Astrocyte (in vitro differentiated cells and primary cell): ENCODE measurements around the gene SLC7A9. TPM values are rescaled to one million over a fixed set of nuclear protein-coding genes. Genes with fewer than 3 reads are reported as not detected.

Experiments used
- DNase-seq: peaks from one replicate; pipeline ENCODE4 v3.0.0-alpha.2; 2010; ENCODE audit warnings: low read depth
- FAIRE-seq: peaks from 2 replicates; lab custom pipeline; 2011; peaks lifted over from hg19 to GRCh38; lab: Jason Lieb, UNC
- H2AFZ ChIP-seq: 2 replicates; pipeline ENCODE4 v1.6.0; 2012; ENCODE audit warnings: low read depth, low read length, inconsistent platforms
- H3K27ac ChIP-seq: 2 replicates; pipeline ENCODE4 v1.5.1; 2011; ENCODE audit warnings: low read depth, low read length, inconsistent platforms
- H3K27me3 ChIP-seq: 2 replicates; pipeline ENCODE4 v1.6.0; 2011; ENCODE audit warnings: low read length, inconsistent platforms; ENCODE audit not compliant: insufficient read depth
- H3K36me3 ChIP-seq: 2 replicates; pipeline ENCODE4 v1.5.1; 2011; ENCODE audit warnings: low read length, inconsistent platforms; ENCODE audit not compliant: insufficient read depth
- H3K4me1 ChIP-seq: 2 replicates; pipeline ENCODE4 v1.5.1; 2011; ENCODE audit warnings: low read length, inconsistent platforms; ENCODE audit not compliant: insufficient read depth
- H3K4me2 ChIP-seq: 2 replicates; pipeline ENCODE4 v1.6.0; 2012; ENCODE audit warnings: low read length, inconsistent platforms
- H3K4me3 ChIP-seq: 2 replicates; pipeline ENCODE4 v1.5.1; 2011; ENCODE audit warnings: low read depth, mild to moderate bottlenecking, low read length, inconsistent platforms; ENCODE audit not compliant: insufficient read depth
- H3K79me2 ChIP-seq: 2 replicates; pipeline ENCODE4 v1.6.0; 2012; ENCODE audit warnings: mild to moderate bottlenecking, low read length, inconsistent platforms; ENCODE audit not compliant: insufficient read depth
- H3K9ac ChIP-seq: 2 replicates; pipeline ENCODE4 v1.6.0; 2012; ENCODE audit warnings: mild to moderate bottlenecking, low read length, inconsistent platforms
- H3K9me3 ChIP-seq: 2 replicates; pipeline ENCODE4 v1.5.1; 2012; ENCODE audit warnings: low read depth, mild to moderate bottlenecking, low read length, inconsistent platforms; ENCODE audit not compliant: insufficient read depth
- H4K20me1 ChIP-seq: 2 replicates; pipeline ENCODE4 v1.6.0; 2012; ENCODE audit warnings: low read length, inconsistent platforms; ENCODE audit not compliant: insufficient read depth
- H3K27ac Mint-ChIP-seq: one replicate; pipeline ENCODE4 v1.8.0; 2021; ENCODE audit warnings: mild to moderate bottlenecking, mixed read lengths; ENCODE audit not compliant: unreplicated experiment
- H3K27me3 Mint-ChIP-seq: one replicate; pipeline ENCODE4 v1.8.0; 2021; ENCODE audit warnings: low read depth, mixed read lengths; ENCODE audit not compliant: unreplicated experiment
- H3K36me3 Mint-ChIP-seq: one replicate; pipeline ENCODE4 v1.8.0; 2021; ENCODE audit warnings: low read depth, mixed read lengths; ENCODE audit not compliant: unreplicated experiment
- H3K4me1 Mint-ChIP-seq: one replicate; pipeline ENCODE4 v1.8.0; 2021; ENCODE audit warnings: low read depth, mixed read lengths; ENCODE audit not compliant: unreplicated experiment
- H3K4me3 Mint-ChIP-seq: one replicate; pipeline ENCODE4 v1.8.0; 2021; ENCODE audit warnings: mild to moderate bottlenecking, moderate library complexity, mixed read lengths; ENCODE audit not compliant: unreplicated experiment
- H3K9me3 Mint-ChIP-seq: one replicate; pipeline ENCODE4 v1.8.0; 2021; ENCODE audit warnings: mild to moderate bottlenecking, mixed read lengths; ENCODE audit not compliant: unreplicated experiment
- CTCF ChIP-seq: IDR thresholded peaks from 2 replicates; pipeline ENCODE4 v1.5.1; 2011; ENCODE audit warnings: low read depth, mild to moderate bottlenecking, inconsistent platforms, low read length, moderate library complexity; ENCODE audit not compliant: insufficient read depth
- EZH2 ChIP-seq: IDR thresholded peaks from 2 replicates; pipeline ENCODE4 v1.6.1; 2012; ENCODE audit warnings: mild to moderate bottlenecking, low read length, inconsistent platforms; ENCODE audit not compliant: insufficient read depth
- total RNA-seq: library from RNA; stranded (reverse); gene quantifications from 2 replicates; pipeline ENCODE4 v1.2.1, GENCODE V29; 2021

The SLC7A9 gene
- total RNA-seq, 1 donor from 2014 or later, result 0.45 TPM

GRCh38 chr19:32816555-32817099 is 52.9 kb downstream of the SLC7A9 start:
- no peak overlapping the region for H2AFZ ChIP-seq
- no peak for TF ChIP-seq EZH2
- no peak for TF ChIP-seq CTCF
- no peaks in the 10 kb centered on the region for H4K20me1 ChIP-seq
- H3K4me1 ChIP-seq, result no peaks in the 10 kb centered on the region
- H3K79me2 ChIP-seq, result no peaks in the 10 kb centered on the region
- Mint-ChIP-seq H3K27ac (no peak overlapping the region), H3K36me3 (no peaks in the 10 kb centered on the region), H3K27me3 (peaks cover 52% of the 10 kb centered on the region), H3K4me3 (no peak overlapping the region), H3K4me1 (peaks cover 8% of the 10 kb centered on the region), H3K9me3 (peaks cover 2% of the 10 kb centered on the region)
- FAIRE-seq (no peak), DNase-seq (no peak)
- no peaks in the 10 kb centered on the region for H3K36me3 ChIP-seq
- H3K27me3 ChIP-seq, result peaks cover 2% of the 10 kb centered on the region
- no peak overlapping the region for H3K4me3 ChIP-seq
- H3K9ac ChIP-seq, result no peak overlapping the region
- no peaks in the 10 kb centered on the region for H3K9me3 ChIP-seq
- H3K4me2 ChIP-seq, result no peak overlapping the region
- H3K27ac ChIP-seq, result no peak overlapping the region

GRCh38 chr19:32814624-32815023 is 54.9 kb downstream of the SLC7A9 start:
- peaks cover 3% of the 10 kb centered on the region for H3K4me1 Mint-ChIP-seq
- H3K27ac Mint-ChIP-seq, result no peak overlapping the region
- no peak for DNase-seq
- Histone ChIP-seq H3K27me3 (no peaks in the 10 kb centered on the region), H3K9me3 (peaks cover 3% of the 10 kb centered on the region), H3K79me2 (no peaks in the 10 kb centered on the region), H3K36me3 (no peaks in the 10 kb centered on the region), H3K9ac (no peak overlapping the region), H2AFZ (no peak overlapping the region), H3K4me1 (no peaks in the 10 kb centered on the region), H3K27ac (no peak overlapping the region), H3K4me2 (no peak overlapping the region), H4K20me1 (no peaks in the 10 kb centered on the region), H3K4me3 (no peak overlapping the region)
- no peak for FAIRE-seq
- H3K36me3 Mint-ChIP-seq, result no peaks in the 10 kb centered on the region
- TF ChIP-seq CTCF, result no peak
- TF ChIP-seq EZH2, result no peak
- H3K9me3 Mint-ChIP-seq, result peaks cover 2% of the 10 kb centered on the region
- no peak overlapping the region for H3K4me3 Mint-ChIP-seq
- H3K27me3 Mint-ChIP-seq, result peaks cover 47% of the 10 kb centered on the region

- H3K9ac ChIP-seq, result no peak overlapping the region
- H3K4me2 ChIP-seq, result peak overlapping the region; percentile 11
- Mint-ChIP-seq H3K4me3 (no peak overlapping the region), H3K27me3 (peaks cover 50% of the 10 kb centered on the region), H3K9me3 (peaks cover 2% of the 10 kb centered on the region), H3K4me1 (no peaks in the 10 kb centered on the region), H3K27ac (no peak overlapping the region), H3K36me3 (no peaks in the 10 kb centered on the region)
- H3K9me3 ChIP-seq, result peaks cover 3% of the 10 kb centered on the region
- no peak for DNase-seq
- H3K27me3 ChIP-seq, result no peaks in the 10 kb centered on the region
- H3K27ac ChIP-seq, result no peak overlapping the region
- no peaks in the 10 kb centered on the region for H3K79me2 ChIP-seq
- no peaks in the 10 kb centered on the region for H4K20me1 ChIP-seq
- no peak overlapping the region for H3K4me3 ChIP-seq
- no peak for FAIRE-seq
- no peak overlapping the region for H2AFZ ChIP-seq
- no peaks in the 10 kb centered on the region for H3K36me3 ChIP-seq
- no peak for TF ChIP-seq EZH2
- no peak for TF ChIP-seq CTCF
- H3K4me1 ChIP-seq, result no peaks in the 10 kb centered on the region
These were observed 55.6 kb downstream of the SLC7A9 start for GRCh38 chr19:32813862-32814425.
